ENCODE data around the gene MAP2K5.

DNA sequence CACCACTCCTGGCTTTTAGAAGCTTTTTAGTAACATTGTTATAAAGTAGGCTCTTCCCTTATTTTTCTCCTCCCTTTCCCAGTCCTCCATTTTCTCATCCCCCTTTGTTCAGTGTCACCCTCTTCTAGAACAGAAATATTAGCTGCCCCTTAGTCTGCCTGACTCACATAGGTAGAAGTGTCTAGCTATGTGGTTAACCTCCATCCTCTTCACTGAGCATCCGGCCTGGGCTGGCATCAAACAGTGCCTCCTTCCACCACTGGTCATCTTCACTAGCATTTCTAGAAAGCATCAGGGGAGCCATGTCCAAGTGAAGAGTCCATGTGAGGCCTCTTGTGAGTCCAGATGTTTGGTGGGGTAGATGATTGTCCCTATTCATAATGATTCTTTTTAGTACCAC lies 212.8 kb downstream of the MAP2K5 start:
- TF ChIP-seq CTCF (IDR thresholded peaks at IDR 0.05) (no peak), POLR2AphosphoS5 (IDR thresholded peaks at IDR 0.05) (no peak), EP300 (IDR thresholded peaks at IDR 0.05) (no peak)
